Hindlimb muscle (tissue), 1 donor: ENCODE measurements around the gene GRHL1. TPM values are rescaled to one million over a fixed set of nuclear protein-coding genes. Genes with fewer than 3 reads are reported as not detected.

Experiments used
- DNase-seq: peaks from one replicate; pipeline ENCODE4 v3.0.0-alpha.2; 2013
- polyA plus RNA-seq: library from polyadenylated mRNA; unstranded; fragments of 120-200 nt; gene quantifications from one replicate; pipeline ENCODE4 v1.2.1, GENCODE V29; 2013; ENCODE audit not compliant: insufficient read length

GRHL1 gene
- polyA plus RNA-seq, 1 donor, result 1.9 TPM

DNA sequence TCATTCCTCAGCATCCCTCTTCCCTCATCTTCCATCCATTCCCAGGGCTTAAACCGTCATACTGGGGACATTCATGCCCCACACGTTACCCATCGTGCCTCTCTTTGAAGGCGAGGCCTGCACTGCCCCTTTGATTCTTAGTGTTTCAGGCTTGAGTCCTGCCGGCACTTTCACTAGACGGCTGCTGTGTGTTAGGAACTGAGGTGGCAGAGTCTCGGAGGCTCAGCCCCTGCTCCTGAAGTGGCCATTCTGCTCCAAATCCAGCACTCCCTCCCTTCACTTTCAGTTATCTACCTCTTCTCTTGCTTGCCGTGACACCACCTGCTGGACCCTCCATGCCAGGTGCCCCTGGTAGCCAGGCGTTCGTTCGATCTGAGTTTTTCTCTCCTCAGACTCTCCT is 43.0 kb downstream of the GRHL1 start:
- no peak for DNase-seq

GRCh38 chr2:9995059-9995458 is 43.6 kb downstream of the GRHL1 start:
- no peak for DNase-seq

DNA sequence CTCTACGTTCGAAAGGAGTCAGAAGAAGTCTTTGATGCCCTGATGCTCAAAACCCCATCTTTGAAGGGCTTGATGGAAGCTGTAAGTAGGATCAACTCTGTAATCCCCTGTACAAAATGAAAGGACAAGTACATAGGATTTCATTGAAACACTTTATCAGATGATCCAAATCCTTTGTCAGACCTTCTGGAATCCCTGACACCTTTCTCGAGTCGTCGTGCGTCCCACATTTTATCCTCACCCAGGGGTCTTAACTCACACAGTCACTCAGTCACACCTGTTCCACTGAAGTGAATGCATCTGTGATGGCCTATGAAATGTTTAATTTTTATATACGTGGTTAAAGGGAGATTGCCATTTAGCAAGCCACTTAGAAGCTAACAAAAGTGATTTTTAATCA is 44.8 kb downstream of the GRHL1 start:
- DNase-seq, result no peak

DNA sequence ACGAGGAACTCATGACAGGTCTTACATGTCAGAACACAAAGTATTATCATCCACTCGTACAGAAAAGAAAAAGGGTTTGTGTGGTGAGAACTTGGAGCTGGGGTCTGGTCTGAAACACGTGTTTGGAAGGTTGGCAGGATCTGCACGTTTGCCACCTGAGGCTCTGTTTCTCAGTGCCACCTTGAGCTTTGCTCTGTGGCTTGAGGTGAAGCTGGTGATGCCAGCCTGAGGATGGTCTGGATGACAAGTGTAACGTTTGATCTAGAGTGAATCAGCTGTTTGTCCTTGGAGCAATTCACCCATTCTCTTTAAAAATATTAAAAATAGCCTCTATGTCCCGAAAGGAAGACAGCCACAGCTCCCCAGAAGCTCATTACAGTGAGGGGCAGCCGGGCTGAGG is 46.4 kb downstream of the GRHL1 start:
- no peak for DNase-seq

DNA sequence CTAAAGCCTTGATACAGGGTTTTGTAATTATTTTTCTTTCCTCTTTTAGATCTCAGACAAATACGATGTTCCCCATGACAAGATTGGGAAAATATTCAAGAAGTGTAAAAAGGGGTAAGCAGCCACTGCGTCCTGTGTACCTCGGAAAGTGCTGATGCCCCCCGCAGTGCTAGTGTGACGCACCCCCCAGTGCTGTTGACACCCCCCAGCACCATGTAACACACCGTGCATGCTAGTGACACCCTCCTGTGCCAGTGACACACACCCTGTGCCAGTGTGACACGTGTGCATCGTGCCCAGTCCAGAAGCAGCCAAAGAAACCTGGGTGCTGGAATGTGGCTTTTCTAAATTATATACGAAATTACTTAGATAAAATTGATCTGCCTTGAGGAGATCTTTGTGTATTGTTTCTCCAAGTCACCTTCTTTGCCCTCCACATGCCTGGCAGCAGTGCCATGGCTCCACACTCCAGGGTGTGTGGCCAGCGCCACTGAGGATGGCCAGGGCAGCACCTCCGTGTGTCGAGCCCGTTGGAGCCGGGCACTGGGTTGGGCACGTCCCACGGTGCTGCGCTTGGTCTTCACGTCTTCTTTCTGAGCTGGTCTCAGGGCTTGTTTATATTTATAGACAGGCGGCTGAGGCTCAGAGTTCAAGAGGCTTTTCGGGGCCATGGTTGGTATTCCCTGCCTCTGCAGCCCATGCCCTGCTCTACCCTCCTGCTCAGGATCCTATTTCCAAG is 47.6 kb downstream of the GRHL1 start:
- no peak for DNase-seq

DNA sequence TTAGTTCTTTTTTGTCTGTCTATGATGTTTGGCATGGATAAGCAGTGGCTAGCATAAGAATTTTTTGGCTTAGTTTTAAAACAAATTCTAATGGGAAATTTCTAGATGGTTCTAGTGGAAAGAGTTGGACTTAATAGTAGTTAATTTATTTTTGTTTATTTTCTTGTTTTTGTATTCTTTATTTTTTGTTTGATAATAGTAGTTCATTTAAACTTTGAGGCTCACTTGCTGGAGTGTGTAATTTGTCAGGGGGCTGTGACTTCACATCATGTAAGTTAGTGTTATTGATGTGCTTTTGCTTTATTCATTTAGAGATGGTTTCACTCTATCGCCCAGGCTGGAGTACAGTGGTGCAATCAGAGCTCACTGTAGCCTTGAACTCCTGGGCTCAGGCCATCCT is 48.2 kb downstream of the GRHL1 start:
- DNase-seq, result no peak

DNA sequence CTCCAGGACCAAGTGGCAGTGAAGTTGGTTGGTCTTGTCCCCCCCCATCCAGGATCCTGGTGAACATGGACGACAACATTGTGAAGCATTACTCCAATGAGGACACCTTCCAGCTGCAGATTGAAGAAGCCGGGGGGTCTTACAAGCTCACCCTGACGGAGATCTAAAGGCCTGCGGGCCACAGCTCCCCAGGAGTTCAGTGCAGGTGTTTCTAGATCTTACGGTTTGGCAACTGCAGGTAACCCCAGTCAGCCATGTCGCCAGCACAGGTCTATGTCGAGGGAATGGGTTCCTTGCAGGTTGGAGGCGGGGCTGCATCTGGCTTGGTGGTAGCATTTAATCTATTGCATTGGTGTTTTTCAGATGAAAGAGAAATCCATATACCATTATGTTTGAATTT is 49.0 kb downstream of the GRHL1 start:
- DNase-seq, result no peak

- DNase-seq, result no peak
These were observed 50.1 kb downstream of the GRHL1 start for GRCh38 chr2:10001586-10001985.

- no peak for DNase-seq
These were observed 50.6 kb downstream of the GRHL1 start for GRCh38 chr2:10002109-10002508.

DNA sequence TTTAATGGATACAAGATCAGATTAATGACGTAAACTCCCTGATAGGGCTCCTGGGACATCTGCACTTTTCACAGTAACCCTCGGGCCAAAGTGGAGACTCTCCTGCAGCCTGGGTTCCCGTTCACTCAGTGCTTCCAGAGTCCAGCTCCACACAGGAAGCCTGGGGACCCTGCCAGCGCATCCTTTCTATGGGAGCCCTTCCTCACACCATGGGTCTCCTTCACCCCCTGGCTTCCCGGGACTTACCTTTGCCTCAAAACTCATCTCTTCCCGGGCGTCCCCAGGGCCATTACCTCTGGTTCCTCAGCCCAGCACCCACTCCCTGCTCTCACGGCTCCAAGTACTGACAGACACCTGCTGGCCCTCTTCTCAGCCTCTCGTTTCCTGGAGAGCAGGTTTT is 51.2 kb downstream of the GRHL1 start:
- DNase-seq, result no peak

DNA sequence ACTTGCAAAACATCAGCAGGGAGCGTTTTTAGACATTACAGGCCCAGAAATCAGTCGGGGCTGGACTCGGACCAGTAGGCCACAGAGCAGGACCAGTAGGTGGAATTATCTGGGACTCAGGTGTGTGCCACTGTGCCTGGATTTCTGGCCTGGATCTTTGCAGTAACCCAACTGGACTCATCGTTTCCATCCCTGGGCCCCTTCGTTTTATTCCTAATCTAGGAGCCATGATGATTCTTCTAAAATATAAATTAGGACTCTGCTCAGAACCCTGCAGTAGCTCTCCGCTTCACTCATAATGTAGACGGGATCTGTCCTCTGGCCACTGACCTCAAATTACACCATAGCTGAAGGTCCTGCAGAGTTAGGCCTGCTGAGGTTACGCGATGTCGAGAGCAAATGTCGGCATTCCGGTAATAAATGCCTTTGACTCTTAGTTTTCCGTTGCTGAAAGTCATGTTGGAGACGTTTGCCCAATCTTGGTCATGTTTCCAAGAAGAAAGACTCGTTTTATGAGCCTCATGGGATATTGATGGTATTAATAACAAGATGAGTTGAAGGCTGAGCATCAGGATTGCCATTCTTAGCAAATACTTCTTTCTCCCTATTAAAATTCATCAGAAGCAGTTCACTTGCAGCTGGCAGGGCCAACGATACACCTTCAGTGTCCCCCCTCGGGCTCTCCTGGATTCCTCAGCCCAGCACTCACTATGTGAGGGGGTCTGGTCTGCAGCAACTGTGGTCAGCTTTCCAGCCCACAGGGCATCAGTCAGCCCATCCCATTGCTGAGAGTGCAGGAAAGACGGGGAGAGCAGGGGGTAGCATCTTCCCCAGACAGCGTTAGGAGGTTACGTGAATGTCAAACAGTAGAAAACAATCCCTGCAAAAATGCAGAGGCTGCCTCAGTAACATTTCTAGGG is 52.0 kb downstream of the GRHL1 start:
- no peak for DNase-seq

DNA sequence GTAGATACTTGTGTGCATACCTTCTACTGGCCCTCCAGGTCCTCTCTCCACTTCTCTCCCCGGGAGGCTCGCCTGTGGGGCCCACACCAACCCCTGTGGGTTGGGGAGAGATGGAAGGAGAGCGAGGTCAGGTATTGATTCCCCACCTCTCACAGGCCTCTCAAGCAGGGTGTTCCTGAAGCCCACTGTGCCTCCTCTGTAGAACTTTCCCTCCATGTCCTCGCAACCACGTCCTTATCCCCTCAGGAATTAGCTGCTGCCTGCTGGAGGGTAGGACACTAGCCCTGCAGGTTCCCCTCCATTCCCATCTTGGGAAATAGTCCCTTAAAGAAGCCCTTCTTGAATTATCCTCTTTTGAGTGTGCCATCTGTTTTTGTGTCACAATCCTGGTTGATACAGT is 52.9 kb downstream of the GRHL1 start:
- no peak for DNase-seq

- no peak for DNase-seq
These were observed 53.3 kb downstream of the GRHL1 start for GRCh38 chr2:10004836-10005235.

DNA sequence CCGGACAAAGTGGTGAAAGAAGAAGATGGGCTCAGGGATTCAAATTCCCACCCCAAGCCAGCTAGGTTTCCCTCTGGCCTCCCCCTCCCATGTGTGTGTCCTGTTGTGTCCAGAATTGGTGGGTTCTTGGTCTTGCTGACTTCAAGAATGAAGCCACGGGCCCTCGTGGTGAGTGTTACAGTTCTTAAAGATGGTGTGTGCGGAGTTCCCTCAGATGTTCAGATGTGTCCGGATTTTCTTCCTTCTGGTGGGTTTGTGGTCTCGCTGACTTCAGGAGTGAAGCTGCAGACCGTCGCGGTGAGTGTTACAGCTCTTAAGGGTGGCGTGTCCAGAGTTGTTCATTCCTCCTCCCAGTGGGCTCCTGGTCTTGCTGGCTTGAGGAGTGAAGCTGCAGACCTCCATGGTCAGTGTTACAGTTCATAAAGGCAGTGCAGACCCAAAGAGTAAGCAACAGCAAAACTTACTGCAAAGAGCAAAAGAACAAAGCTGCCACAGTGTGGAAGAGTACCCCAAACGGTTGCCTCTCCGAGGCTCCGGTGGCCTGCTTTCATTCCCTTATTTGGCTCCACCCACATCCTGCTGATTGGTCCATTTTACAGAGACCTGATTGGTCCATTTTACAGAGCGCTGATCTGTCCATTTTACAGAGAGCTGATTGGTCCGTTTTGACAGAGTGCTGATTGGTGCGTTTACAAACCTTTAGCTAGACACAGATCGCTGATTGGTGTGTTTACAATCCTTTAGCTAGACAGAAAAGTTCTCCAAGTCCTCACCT is 54.2 kb downstream of the GRHL1 start:
- DNase-seq, result no peak

- DNase-seq, result no peak
These were observed 55.0 kb downstream of the GRHL1 start for GRCh38 chr2:10006236-10007161.

GRCh38 chr2:10007435-10007834 is 55.9 kb downstream of the GRHL1 start:
- no peak for DNase-seq

DNA sequence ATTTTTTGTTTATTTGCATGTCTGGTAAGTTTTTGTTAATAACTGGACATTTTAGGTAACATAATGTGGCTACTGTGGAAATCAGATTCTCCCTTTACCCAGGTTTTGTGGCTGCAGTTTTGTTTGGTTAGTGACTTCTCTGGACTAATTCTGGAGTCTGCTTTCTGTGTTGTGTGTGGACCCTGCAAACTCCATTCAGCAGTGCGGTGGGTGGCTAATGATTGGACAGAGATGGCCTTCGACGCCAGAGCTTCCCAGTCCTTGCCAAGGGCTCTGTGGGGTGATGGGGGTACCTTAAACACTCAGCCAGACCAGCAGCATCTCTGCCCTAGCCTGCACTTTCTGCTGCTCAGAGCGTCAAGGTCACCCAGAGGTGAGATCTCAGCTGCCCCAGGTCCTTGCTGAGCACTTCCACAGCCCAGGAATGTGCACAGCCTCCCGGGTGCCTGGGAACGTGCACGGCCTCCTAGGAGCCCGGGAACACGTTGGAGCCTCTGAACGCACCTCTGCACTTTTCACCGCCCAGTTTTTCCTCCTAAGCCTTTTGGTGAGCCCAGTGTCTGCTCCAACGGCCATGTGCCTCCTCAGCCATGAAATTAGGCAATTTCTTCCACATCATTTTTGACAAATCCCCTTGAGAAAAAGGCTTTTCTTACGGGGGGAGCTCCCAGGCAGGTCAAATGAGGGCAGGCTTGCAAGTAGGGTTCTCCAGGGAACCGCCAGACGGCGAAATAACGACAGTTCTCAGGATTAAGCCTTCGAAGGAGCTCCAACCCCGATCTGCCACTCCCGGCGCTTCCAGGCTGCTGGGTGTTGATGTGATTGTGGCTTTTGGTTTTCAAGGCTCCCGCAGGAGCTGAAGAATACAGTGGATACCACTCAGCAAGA is 56.7 kb downstream of the GRHL1 start:
- DNase-seq, result no peak

- DNase-seq, result no peak
These were observed 57.3 kb downstream of the GRHL1 start for GRCh38 chr2:10008809-10009176.

DNA sequence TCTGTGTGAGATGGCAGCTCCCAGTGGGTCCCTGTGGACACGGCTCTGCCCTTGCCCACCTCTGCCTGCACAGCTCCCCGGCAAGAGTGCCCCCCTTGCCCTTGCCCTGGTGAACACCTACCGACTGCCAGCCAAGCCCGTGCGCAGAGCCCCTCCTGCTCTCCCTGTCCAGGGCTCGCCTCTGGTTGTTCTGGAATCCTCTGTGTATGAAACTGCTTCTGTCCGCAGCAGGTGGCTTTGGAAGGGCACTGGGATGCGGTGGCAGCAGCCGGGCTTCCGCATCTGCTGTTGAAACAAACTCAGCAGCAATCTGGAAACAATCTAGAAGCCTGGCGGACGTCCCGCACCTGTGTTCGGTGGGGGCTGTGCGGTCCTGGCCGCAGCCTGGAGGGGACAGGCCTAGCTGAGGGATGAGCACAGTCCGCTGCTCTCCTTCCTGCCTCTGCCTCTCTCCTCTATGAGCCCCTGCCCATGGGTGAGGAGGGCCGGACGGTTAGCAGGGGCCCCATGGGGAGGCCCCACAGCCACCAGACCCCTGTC is 57.8 kb downstream of the GRHL1 start:
- no peak for DNase-seq
